H1 (cell line): ENCODE measurements around the gene TRPT1. TPM values are rescaled to one million over a fixed set of nuclear protein-coding genes. Genes with fewer than 3 reads are reported as not detected.

ENCODE experiments used
- ATF3 ChIP-seq: IDR thresholded peaks from 2 replicates; pipeline ENCODE4 v1.6.1; 2011; ENCODE audit warnings: low read depth, mild to moderate bottlenecking, low read length; ENCODE audit not compliant: insufficient read depth
- BACH1 ChIP-seq: IDR thresholded peaks from 2 replicates; pipeline ENCODE4 v1.6.1; 2012; ENCODE audit warnings: low read length, improper control_type of control experiment
- SP4 ChIP-seq: IDR thresholded peaks from 2 replicates; pipeline ENCODE4 v1.6.1; 2012; ENCODE audit warnings: low read length, inconsistent platforms
- YY1 ChIP-seq: IDR thresholded peaks from 2 replicates; pipeline ENCODE4 v1.6.1; 2011; ENCODE audit warnings: low read depth, mild to moderate bottlenecking, low read length
- polyA plus RNA-seq, 7 experiments: library from polyadenylated mRNA; depleted of rRNA in 3 of 7; stranded (reverse) in 5 of 7; unstranded in 2 of 7; fragments of >200 nt in 5 of 7; fragments of 200-250 nt in 2 of 7; gene quantifications; 1 replicate in 5 of 7; 2 replicates in 1 of 7; 4 replicates in 1 of 7; pipeline versions ENCODE4 v1.2.1 to v1.2.3, GENCODE V29; 2011 to 2013; ENCODE audit warnings: missing spikeins in 2 of 7, mixed read lengths in 2 of 7
- total RNA-seq: library from RNA; stranded (reverse); fragmentation: NEBNext Ultra II Directional; extraction: Animal tissue kit (Norgen Biotek cat#: 25700); gene quantifications from 2 replicates; pipeline ENCODE4 v1.2.1, GENCODE V29; 2021

TRPT1 gene
- total and polyA plus RNA-seq, 2 of the 8 experiments (the other 6 are each of a cell fraction or from before 2014, with no cell fraction given), result 34.5 to 74.6 TPM

DNA sequence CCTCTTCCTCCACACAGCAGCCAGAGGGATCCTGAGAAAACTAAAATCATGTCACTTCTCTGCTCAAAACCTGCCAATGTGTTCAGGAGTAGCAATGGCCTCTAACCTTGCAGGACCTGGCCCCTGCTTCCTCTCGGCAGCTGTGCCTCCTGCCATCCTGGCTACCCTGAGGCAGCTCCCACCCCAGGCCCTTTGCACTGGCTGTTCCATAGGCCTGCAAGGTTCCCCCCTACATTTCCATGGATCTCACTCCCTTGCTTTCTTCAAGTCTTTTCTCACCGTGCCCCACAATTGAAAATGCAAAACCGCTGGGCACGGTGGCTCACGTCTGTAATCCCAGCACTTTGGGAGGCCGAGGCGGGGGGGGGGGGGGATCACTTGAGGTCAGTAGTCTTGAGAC lies 42.1 kb downstream of the TRPT1 start (continued):
- TF ChIP-seq ATF3 (no peak), SP4 (no peak), YY1 (no peak), BACH1 (no peak)
